Caki2 (cell line): ENCODE measurements around the gene STAT1. TPM values are rescaled to one million over a fixed set of nuclear protein-coding genes. Genes with fewer than 3 reads are reported as not detected.
"Not testable (repeated sequence)": the region's sequence is repeated elsewhere in the genome, so short reads cannot be mapped to it uniquely, and the experiment has no call there.

Source experiments
- DNase-seq: peaks from one replicate; pipeline ENCODE4 v3.0.0-alpha.2; 2015; ENCODE audit warnings: low read depth
- in situ Hi-C: cut with HindIII; loops from 2 replicates; pipeline ENCODE4 v1.10.0; 2016; ENCODE audit warnings: low sequenced_read_pairs, low pct_unique_long_range_greater_than_20kb, mixed read lengths
- total RNA-seq: library from RNA; depleted of rRNA; stranded (reverse); fragments of >200 nt; shearing (Covaris generic); gene quantifications from 2 replicates; pipeline ENCODE4 v1.2.3, GENCODE V29; 2014; ENCODE audit warnings: low replicate concordance

Gene STAT1
- total RNA-seq, 1 experiment from 2014 or later, result 365 TPM

DNA sequence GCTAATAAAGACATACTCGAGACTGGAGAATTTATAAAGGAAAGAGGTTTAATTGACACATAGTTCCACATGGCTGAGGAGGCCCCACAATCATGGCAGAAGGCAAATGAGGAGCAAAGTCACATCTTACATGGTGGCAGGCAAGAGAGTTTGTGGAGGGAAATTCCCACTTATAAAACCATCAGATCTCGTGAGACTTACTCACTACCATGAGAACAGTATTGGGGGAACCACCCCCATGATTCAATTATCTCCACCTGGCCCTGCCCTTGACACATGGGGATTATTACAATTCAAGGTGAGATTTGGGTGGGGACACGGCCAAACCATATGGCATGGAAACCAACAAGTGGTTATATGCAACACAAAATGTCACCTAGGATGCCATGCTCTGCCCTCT, 18.7 kb downstream of the STAT1 start:
- DNase-seq, in situ Hi-C loops: not testable (repeated sequence)

DNA sequence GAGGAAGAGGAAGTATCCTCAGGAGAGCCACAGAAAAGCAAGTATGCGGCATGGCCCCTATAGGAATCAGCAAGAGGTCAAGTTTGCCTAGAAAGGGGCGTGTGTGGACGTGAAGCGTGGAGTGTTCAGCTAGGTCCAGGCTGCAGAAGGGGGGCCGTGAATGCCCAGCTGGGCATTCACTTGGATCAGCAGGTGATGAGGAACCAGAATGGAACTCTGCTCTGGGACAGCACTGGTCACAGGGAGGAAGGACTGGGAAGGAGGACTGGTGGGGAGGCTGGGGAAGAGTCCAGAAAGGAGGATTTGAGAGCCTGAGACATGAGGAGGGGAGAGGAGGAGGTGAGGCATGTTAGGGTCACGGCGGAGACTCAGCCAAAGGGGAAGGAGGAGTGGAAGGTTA, 19.8 kb downstream of the STAT1 start:
- in situ Hi-C loops, result no loop called here
- DNase-seq, result no peak

DNA sequence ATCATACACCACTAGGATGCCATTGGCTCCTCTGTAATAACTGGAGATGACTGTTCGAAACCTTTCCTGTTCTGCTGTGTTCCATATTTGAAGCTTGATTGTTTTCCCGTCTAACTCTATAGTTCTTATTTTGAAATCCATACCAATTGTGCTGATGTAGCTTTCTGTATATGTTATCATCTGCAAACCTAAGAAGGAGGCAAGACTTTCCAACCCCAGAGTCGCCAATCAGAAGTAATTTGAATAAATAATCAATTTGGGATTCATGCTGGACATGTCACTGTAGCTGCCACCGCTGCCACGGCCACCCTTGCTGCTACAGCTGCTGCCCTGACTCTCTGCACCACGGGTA, 20.7 kb downstream of the STAT1 start:
- in situ Hi-C loops, result no loop called here
- DNase-seq, result no peak

DNA sequence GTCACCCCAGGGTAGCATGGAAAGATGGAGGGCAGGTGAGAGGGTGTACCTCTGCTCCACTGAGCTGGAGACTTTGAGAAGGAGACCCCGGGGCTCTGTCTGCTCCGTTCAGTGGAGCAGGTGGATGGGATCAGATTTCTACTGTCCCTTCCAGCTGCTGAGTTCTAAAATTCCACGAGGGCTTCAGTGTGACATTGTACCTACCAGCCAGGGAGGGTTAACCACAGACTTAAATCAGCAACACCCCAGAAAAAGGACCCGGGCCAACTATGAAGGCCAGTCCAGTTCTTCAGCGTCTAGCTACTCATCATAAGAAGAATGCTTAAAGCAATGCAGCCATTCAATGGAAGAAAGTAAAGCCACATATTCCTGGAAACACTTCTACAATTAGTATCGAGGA, 23.8 kb downstream of the STAT1 start:
- in situ Hi-C loops, result no loop called here
- no peak for DNase-seq

DNA sequence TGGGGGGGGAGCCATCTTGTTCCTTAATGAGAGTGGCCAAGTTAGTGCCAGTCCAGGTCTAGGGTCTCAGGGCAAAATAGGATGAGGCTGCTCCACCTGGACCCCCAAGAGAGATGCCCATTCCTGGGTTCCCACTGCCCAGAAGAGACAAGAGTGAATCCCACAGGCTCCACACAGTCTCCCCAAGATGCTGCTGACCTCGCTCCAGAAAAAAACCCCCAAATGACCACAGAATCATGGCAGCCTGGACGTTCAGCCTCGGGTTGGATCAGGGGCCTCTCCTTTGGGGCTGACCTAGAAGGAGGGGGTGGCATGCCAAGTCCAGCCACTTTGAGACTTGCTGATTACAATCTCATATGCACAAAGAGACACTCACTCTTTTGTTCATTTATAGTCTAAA, 25.1 kb downstream of the STAT1 start:
- no peak for DNase-seq
- in situ Hi-C loops, result no loop called here

DNA sequence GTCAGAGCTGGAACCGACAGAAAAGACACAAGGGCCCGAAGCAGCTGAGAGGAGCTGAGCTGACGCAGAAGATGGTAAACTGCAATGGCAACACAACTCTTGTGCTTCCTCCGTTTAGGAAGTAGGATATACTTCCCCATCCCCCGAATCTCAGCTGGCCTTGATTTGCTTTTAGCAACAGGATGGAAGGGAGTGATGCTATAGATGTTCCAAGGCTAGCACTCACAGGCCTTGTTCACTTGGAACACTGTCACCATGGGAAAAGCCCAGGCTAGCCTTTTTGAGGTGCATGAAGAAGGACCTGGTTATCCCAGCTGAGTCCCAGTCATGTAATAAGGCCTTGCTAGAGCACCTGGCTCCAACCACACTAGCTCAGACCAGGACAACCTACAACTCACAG, 26.0 kb downstream of the STAT1 start:
- in situ Hi-C loops, result no loop called here
- DNase-seq, result no peak

DNA sequence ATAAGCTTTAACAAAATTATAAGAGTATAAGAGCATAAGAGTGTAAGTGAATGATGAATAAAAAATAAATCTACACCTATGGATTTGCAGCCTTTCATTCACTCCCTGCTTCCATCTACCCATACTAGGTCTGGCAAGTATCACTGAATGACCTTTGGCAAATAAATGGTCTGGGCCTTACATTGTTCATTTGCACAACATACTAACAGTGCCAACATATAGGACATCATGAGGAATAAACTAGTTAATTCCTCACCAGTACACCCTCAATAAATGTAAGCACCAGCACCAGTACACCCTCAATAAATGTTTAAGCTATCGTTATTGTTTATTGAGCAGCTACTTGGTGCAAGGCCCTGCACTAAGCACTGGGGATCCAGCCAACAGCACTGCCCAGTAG, 26.9 kb downstream of the STAT1 start:
- in situ Hi-C loops, result no loop called here
- DNase-seq, result no peak

DNA sequence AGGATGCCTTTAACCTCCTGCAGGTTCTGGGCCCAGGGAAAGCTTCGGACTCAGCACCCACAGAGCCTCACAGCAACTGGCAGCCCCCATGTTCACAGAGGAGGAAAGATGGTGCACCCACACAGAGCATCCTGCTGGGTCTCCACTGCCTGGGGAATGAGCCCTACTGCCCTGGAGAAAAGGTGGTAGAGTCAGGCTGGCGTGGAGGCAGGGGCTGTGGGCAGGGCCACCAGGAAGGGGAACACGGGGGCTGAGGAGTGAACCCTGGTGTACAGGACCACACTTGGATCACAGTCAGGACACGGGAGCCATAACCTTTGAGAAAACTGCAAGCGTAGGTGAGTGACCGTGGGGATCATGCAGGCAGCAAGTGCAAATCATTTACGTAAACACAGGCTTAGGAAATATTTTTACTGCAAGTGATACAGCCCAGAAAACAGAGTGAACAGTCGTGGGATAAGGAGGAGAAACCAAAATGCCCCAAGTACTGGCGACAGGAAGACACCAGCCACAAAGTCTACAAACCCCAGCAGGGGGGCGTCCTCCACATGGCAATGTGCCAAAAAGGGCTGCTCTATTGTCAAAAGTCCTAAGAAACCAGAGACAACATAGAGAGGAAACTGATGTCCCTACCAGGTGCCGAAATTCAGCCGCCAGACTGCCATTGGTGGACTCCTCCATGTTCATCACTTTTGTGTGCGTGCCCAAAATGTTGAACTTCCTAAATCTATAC, 27.6 kb downstream of the STAT1 start:
- in situ Hi-C loops, result no loop called here
- DNase-seq, result no peak

DNA sequence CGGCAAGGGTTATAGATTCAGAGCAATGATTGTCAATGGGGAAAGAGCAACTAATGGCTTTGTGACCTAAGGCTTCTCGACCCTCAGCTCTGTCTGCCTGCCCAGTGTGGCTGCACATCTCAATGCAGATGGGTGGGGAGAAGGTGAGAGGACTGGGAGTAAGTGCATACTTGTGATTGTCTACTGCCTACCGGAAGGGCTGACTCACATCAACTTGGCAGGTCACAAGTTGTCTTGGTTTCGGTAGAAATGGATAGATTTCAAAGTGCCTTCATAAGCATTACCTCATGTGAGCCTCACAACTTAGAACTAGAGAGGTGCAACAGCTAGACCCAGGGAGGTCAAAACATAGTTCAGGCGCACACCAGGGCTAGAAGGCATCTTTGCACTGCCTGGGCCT, 29.4 kb downstream of the STAT1 start:
- DNase-seq, result peak; percentile 39
- in situ Hi-C loops, result no loop called here

DNA sequence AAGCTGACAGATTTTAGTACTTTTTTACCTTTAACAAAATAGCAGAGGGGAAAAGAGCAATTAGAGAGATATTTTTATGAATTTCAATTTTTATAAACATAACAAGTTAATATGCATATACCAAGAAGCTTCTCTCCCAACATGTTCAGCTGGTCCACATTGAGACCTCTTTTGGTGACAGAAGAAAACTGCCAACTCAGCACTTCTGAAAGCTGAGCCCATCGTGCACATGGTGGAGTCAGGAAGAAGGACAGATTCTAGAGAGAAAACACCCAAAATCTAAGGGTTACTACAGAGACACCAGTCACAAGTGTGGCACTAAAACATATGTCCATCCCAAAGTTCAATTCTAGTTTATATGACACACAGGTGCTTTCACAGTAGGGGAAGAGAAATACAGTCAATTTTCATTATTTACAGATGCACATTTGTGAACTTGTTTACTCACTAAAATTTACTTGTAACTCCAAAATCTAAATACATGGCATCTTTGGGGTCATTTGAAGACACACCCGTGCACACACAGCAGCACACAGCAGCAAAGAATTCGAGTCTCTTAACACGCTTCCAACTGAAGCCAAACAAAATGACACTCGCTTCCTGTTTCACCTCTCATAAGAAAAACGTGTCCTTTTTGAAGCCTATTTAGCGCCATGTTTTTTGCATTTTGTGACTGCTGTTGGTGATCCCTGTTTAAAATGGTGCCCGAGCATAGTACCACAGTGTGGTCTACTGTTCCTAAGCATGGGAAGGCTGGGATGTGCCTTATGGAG, 31.5 kb downstream of the STAT1 start:
- DNase-seq, result no peak
- in situ Hi-C loops, result no loop called here

DNA sequence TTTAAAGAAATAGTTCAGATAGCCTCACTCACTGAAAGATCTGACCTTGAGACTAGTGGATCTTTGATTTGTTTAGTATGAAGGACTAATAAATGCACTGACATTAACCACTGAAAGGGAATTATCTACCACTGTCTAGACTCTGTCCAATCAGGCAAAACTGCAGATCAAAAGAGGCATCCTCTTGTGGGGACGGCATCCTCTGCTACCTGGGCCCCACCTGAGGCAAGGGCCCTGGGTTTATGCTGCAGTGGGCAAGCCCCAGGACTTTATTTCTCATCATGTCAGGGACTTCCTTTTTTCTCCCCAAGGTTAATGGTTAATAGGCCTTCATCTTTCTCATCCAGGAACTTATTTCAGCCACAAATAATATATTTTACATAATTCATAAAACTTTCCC, 32.2 kb downstream of the STAT1 start:
- no peak for DNase-seq
- in situ Hi-C loops, result no loop called here

DNA sequence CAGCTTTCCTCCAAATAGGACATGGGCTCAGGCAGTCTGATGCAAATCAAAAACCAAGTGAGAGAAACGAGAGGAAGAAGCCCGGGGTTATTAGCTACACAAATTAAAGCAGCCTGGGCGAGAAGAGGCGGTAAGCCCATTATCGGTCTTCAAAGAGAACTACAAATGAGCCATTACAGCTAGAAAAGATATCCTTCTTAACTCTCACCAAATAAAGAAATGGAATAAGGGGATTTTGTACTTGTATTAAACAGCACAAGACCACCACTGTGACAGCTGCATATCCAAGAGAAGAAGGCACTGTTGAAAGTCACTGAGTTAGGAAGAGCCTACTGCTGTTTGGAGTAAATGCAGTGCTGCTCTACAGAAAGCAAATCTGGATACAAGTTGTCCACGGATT, 32.6 kb downstream of the STAT1 start:
- in situ Hi-C loops, result no loop called here
- DNase-seq, result no peak

DNA sequence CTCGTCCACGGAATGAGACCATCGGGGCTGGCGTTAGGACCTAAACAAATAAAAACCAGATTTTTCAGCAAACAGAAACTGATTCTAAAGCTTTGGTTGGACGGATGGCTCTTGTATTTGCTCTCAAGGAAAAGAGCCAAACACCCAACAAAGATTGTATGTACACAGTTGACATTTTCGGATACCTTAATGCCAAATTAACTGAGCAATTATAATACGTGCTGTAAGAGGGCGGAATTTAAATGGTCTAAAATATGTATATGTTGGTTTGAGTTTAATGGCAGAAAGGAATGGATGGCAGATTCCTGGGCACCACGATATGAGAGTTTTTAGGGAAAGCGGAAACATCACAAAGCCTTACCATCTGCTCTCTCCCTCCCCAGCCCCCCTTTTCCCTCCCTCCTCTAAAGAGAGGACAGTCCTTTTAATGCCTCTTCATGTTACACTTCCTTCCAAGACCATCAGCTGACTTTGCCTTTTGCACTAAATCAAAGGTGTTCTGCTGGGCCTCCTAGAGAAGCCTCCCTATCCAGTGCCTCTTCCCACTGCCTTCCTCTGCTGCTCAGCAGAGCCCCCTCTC, 33.3 kb downstream of the STAT1 start:
- no peak for DNase-seq
- in situ Hi-C loops, result no loop called here

DNA sequence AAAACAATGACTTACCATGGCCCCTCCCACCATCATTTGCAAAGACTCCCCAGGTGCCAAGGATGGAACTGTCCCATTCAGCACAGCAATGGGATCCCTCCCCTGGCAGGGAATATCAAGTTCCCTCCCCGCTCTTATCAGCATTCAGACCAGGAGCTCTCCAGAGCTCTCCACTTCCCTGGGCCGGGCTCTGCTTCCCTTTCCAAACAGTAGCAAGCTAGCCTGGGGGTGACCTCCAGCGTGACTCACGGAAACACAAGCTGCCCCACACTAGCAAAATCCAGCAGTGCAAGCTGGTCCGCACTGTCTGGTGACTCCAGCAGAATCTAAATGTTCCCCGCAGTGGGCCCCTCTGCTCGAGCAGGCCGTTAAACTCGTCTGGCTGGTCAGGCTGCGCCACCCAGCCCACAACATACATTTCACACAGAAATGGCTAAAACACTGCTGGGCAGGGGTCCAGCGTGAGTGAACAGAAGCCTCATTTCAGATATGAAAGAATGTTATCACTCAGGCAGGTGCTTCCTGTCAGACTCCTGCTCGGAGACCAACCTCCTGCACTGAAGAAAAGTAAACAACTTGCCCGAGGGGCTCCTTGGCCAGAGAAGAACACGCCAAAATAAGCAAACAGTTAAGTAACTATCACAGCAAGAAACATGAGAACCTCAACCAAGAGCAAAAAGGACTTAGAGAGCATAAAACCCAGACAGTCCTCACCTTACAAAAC, 33.9 kb downstream of the STAT1 start:
- no peak for DNase-seq

DNA sequence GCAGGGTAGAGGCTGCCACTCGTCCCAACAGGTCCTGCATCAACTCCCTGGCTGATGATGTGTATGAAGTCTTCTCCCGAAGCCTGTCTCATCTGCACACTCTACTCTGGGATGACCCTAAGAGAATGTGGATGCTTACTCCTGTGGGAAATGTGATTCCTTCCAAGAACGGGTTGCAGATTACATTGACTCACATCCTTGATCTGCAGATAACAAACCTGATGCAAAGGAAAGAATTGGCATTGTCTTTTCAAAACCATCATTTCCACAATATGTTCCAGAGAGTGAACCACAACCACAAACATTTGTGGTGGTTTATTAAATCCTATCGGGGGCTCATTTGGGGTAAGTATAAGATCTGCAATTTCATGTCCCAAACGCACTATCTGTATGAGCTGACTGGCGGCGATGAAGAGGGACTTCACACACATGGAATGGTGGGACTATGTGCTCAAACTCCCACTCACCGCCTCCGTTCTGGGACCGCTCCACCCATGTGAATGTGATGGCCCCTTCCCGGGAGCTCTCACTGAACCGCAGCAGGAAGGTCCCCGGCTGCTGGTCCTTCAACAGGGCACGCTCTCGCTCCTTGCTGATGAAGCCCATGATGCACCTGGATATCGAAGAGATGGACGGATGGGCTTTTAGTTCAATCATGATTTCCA, 35.5 kb downstream of the STAT1 start:
- in situ Hi-C loops, result no loop called here
- DNase-seq, result no peak

More for the DNA sequence above, 33.9 kb downstream of the STAT1 start:
- in situ Hi-C loops, result no loop called here

DNA sequence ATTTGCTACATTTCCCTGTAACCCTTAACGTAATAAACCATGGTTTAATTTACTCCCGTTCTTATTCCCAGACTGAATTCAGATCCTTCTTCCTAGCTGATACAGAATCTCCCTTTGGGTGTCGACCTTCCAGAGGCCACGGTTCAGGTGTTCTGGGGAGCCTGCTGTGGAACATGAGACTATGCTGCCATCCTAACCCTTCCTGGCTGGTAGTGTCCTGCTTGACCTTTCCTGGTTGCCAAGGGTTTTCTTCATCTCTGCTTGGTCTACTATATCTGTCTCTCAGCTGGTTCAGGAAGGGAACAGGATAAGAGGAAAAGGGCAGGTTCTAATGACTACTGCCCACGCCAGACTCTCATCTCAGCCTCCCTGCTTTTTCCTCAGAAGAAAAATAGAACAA, 36.5 kb downstream of the STAT1 start:
- in situ Hi-C loops, result no loop called here
- DNase-seq, result no peak

DNA sequence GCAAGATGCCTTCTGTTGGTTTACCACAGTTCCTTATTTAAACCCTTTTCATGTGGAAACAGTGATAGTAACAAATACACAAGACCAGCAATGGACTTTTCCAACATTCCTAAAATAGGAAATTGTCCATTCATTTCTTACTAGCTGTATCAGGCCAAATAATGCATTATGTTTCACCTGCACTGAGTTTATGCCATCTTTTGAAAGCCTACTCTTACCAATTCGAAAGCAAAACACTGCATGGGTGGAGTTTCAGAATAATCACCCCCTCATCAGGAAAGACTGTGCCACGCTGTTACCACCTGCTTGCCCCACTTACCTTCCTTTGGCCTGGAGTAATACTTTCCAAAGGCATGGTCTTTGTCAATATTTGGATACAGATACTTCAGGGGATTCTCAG, 37.5 kb downstream of the STAT1 start:
- in situ Hi-C loops, result no loop called here

DNA sequence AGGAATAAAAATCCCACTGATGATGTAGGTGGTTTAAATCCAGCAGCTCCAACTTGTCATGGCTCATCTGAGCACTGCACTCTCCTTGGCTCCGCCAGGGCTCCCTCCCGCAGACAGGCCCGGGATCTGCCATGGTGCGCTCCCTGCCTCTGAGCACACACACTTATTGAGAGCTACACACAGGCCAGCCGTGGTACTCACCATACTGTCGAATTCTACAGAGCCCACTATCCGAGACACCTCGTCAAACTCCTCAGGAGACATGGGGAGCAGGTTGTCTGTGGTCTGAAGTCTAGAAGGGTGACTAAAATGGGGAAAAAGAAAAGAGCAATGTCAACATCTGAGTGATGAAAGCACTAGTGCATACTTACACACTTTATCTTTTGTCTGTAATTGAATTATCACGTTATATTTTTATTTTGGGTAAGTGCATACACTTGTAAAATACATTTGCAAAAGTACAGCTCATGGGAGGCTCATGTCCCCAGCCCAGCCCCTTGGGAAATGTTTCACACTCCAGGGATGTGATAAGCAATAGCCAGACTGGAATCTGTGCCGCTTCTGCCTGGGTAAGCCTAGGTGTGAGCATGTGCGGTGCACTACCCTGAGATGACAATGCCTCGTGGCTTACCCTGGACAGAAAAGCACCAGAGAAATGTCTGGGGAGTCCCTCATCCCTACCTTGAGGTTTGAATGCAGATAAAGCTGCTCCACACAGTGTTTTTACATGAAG, 39.2 kb downstream of the STAT1 start:
- in situ Hi-C loops, result no loop called here
- no peak for DNase-seq

More for the DNA sequence above, 37.5 kb downstream of the STAT1 start:
- DNase-seq, result no peak
